Activated CD4-positive, alpha-beta T cell treated with anti-CD3 and anti-CD28 coated beads, Interleukin-2, Interleukin-6, amounts not matched to agents 100 ng/mL and 50 ng/mL, durations not matched to agents 16 hours and 8 hours (primary cell): ENCODE measurements around the gene ONECUT2.
"Not testable (repeated sequence)": the region's sequence is repeated elsewhere in the genome, so short reads cannot be mapped to it uniquely, and the experiment has no call there.

ENCODE experiments used
- DNase-seq: peaks from one replicate; pipeline ENCODE4 v3.0.0-alpha.2; 2020

Gene ONECUT2

DNA sequence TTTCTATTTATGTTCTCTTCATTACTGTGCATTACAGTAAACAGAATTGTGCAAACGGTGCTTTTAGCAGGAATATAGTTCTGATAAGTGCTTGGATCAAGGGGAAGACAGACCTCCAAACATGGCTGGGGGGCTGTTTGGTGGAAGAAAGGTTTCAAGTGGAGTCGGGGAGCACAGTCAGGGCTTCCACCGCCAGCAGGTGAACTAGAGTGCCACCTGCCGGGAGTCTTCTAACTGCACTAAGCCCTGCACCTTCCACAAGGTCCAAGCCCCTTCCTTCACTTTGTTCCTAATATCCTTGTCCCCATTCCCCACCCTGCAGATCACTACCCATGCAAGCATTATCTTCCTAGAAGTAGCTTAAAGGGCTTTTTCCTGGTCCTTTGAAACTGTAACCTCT is 11.1 kb downstream of the ONECUT2 start:
- peak; percentile 36 for DNase-seq

- peak; percentile 24 for DNase-seq
These were observed 12.0 kb downstream of the ONECUT2 start for GRCh38 chr18:57447154-57447621.

- no peak for DNase-seq
These were observed 20.5 kb downstream of the ONECUT2 start for GRCh38 chr18:57455576-57456129.

DNA sequence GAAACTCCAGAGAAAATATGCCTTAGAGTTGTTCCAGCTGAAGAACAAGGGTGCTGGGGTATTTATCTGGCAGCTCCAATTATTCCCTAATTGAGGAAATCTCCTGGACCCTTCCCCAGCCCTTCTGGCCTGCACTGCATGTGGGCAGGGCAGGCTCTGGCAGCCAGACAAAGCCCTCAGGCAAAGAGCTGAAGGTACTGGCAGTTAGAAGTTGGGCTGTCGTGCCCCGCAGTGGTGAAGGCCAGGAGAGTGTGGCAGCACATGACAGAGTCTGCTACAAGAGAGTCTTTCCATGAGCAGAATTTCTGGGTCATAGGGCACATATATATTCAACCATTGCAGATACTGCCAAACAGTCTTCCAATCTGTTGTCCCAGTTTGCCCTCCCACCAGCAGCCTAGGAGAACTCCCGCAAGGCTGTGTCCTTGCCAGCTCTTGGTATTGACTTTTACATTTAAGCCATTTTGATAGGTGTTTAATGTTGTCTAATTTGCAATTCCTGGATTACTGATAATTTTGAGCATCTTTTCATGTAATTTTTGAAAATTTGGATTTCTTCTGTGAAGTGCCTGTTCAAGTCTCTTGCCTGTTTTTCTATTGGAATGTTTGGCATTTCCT is 26.6 kb downstream of the ONECUT2 start:
- DNase-seq, result no peak

DNA sequence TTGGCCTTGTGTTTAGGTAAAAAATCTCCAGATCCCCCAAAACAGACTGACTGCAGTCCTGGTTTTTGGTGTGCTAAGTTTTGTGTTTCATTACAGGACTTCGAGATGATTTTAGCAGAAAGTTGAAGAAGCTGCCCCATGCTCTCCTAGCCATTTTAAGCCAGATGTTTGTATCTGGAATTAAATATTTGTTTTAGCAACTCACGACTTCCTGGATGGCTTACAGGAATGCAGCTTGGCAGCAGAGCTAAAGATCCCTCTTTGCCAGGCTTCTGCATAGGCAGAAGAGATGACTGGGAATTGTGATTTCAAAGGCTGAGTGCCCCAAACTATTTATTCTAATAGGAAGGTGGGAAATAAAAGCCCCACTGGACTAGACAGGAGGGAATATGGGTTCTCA is 31.1 kb downstream of the ONECUT2 start:
- no peak for DNase-seq

GRCh38 chr18:57466745-57467409 is 31.7 kb downstream of the ONECUT2 start:
- DNase-seq, result no peak

GRCh38 chr18:57469884-57470283 is 34.7 kb downstream of the ONECUT2 start:
- DNase-seq, result no peak

GRCh38 chr18:57475408-57475807 is 40.2 kb downstream of the ONECUT2 start:
- no peak for DNase-seq

DNA sequence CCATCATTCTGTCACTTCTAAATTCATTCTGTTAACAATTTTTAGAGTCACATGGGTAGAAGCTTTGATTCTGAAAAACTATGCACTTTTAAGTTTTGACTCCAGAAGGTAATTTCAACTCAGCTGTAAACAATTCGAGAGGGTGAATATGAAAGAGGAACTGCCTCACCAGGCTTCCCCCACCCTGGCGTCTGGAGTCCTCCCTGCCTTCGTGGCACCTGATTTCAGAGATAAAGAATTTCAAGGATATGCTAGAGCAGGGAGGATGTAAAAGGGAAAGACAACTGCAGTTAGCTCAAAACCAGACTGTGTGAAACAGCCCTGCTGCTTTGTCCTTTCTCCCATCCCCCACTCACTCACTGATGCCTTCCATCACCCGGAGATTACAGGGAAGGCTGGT is 40.7 kb downstream of the ONECUT2 start:
- no peak for DNase-seq

GRCh38 chr18:57480733-57481132 is 45.6 kb downstream of the ONECUT2 start:
- no peak for DNase-seq

GRCh38 chr18:57497372-57498294 is 62.5 kb downstream of the ONECUT2 start:
- DNase-seq, result no peak

DNA sequence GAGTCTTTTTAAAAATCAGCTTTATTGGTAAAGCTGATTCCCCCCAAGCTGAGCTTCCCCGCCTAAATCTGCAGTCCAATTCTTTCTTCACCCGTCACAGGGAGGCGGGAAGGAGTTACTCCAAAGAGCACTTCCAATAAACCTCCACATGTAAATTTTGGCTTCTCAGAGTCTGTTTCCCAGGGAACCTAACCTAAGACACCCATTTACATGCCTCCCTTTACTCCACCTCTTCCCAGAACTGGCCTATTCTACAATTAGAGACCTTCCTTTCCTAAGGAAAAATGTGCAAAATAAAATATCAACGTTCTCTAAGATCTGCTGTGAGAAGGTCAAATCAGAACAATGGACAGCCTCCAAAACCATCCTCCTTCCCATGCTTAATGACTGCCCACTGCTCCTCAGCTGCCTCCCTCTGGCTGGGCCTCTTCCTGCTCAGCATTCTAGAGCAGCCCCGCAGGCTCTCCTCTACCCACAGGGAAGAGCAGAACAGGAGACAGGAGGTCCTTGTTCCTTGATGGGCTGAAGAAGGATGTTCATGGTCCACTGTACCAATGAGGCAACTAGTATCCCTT is 63.6 kb downstream of the ONECUT2 start:
- no peak for DNase-seq

DNA sequence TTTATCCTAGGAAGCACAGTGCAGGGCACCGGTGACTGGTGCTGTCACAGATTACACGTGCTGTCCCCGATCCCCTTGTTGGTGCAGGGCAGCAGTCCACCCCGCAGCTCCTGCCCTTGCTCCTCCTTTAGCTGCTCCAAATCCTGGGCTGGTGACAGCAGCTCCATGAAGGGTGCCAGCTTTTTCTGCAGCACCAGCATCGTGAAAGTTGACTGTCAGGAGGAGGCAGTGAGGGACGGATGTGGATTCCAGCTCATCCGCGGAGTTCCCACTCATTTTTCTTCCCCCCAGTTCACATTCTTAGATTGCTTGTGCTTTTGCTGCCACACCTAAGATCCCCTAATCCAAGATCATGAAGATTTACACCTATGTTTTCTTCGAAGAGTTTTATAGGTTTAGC is 67.5 kb downstream of the ONECUT2 start:
- no peak for DNase-seq

GRCh38 chr18:57505231-57505630 is 70.1 kb downstream of the ONECUT2 start:
- DNase-seq, result no peak

DNA sequence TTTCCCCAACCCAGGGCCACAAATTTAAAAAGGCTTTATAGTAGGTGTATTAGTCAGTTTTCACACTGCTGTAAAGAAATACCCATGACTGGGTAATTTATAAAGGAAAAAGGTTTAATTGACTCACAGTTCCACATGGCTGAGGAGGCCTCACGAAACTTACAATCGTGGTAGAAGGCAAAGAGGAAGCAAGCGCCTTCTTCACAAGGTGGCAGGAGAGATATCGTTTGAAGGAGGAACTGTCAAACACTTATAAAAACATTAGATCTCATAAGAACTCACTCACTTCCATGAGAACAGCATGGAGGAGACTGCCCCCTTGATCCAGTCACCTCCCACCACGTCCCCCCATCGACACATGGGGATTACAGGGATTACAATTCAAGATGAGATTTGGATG is 80.9 kb downstream of the ONECUT2 start:
- DNase-seq, result no peak

- DNase-seq, result no peak
These were observed 83.4 kb downstream of the ONECUT2 start for GRCh38 chr18:57518533-57518932.

DNA sequence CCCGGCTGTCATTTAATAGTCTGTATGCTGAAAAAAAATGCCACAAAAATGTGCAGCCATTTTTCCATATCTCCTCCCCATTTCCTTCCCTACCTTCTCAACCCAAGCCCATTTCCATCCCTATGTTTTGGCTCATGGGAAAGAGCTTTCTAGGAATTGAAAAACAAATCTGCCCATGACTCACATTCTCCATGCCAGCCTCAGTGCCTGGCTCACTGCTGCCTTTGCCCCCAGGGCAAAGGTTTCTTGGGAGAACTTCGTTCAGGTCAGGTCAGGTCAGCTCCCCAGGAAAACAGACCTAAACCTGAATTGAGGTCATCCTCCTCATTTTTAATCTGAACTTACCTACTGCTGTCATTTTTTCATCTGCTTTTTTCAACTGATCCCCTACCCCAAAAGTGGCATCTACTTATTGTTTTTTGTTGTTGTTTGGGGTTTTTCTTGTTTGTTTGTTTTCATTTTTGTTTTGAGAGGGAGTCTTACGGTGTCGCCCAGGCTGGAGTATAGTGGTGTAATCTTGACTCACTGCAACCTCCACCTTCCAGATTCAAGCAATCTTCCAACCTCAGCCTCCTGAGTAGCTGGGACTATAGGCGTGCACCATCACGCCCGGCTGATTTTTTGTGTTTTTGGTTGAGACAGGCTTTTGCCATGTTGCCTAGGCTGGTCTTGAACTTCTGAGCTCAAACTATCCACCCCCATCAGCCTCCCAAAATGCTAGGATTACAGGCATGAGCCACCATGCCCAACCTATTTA is 84.7 kb downstream of the ONECUT2 start:
- DNase-seq, result no peak

DNA sequence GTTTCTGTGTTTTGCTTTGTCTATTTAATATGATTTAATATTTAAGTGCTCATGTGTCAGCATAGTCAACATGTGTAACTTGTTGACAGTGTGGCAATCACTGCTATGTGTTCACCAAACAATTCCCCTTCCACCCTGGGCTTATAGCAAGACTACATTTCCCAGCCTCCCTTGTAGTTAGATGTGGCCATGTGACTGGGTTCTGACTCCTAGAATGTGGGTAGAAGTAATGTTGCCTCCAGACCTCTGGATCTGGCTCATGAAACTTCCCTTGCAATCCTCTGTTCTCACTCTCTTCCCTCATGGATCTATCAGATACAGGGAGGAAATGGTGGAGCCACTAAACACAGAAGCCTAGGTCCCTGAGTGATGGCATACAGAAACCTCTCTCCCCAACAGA is 87.2 kb downstream of the ONECUT2 start:
- not testable (repeated sequence) for DNase-seq

GRCh38 chr18:57523171-57523956 is 88.2 kb downstream of the ONECUT2 start:
- DNase-seq, result no peak

- no peak for DNase-seq
These were observed 92.5 kb downstream of the ONECUT2 start for GRCh38 chr18:57527556-57528229.

GRCh38 chr18:57529151-57529550 is 94.0 kb downstream of the ONECUT2 start:
- no peak for DNase-seq
